Smooth muscle cell of the umbilical artery (primary cell): ENCODE measurements around the gene GSTM5. TPM values are rescaled to one million over a fixed set of nuclear protein-coding genes. Genes with fewer than 3 reads are reported as not detected.

Experiments used
- total RNA-seq: library from RNA; depleted of rRNA; stranded (reverse); fragments of >200 nt; gene quantifications from 2 replicates; pipeline ENCODE4 v1.2.3, GENCODE V29; 2014

Gene GSTM5
- total RNA-seq = 1.8 and 2.3 TPM in 2 replicates

DNA sequence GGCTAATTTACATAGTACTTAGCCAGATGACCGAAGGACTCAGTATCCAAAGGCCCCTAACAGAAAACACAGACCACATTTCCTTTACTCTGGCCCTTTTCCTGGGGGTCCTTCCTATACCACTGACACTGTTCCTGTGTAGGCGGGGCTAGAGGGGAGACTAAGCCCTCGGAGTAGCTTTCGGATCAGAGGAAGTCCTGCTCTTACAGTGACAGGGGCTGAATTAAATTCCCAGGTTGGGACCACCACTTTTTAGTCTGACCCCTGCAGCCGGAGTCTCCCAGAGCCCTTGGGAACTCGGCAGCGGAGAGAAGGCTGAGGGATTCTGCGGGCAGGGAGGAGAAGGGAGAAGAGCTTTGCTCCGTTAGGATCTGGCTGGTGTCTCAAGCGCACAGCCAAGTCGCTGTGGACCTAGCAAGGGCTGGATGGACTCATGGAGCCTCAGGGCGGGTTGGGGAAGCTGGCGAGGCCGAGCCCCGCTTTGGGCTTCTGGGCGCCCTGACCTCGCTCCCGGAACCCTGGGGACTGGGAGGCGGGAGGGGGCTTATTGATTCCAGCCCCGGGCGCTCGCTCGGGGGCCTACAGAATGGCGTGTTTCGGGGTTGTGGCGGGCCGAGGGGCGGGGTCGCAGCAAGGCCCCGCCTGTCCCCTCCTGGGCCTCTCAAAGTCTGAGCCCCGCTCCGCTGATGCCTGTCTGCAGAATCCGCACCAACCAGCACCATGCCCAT, at the start of gene GSTM5:
TSS of gene GSTM5 (plus strand) at position 659 of the 728 bp plus-strand sequence. CDS start at position 721, 62 bp downstream.

DNA sequence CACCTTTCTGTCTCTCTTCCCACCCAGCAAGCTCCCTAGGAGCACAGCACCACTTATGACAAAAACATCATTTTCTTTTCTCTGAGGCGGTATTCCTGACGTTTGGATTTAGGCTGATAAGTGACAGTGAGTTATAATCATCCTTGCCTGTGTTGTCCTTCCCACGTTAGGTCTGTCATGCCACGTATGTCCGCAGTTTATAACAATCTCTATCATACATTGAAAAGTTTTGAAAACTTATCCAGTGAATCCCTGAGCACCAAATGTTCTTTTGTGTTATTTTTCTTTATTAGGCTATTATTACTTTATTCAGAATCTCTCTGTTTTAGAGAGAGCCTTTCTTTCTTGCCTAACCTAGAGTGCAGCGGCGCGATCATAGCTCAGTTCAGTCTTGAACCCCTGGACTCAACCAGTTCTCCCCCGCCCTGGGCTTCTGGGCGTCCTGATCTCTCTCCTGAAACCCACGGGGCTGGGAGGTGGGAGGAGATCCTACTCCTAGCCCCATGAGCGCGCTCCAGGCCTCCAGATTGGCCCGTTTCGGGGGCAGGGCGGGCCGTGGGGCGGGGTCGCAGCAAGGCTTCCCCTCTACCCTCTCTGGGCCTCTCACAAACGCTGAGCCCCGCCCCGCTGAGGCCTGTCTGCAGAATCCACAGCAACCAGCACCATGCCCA, 44.5 kb upstream of the GSTM5 start, which contains the start of gene GSTM2:
TSS of gene GSTM2 (plus strand) at position 606 of the 671 bp plus-strand sequence. CDS start at position 665, 59 bp downstream.

DNA sequence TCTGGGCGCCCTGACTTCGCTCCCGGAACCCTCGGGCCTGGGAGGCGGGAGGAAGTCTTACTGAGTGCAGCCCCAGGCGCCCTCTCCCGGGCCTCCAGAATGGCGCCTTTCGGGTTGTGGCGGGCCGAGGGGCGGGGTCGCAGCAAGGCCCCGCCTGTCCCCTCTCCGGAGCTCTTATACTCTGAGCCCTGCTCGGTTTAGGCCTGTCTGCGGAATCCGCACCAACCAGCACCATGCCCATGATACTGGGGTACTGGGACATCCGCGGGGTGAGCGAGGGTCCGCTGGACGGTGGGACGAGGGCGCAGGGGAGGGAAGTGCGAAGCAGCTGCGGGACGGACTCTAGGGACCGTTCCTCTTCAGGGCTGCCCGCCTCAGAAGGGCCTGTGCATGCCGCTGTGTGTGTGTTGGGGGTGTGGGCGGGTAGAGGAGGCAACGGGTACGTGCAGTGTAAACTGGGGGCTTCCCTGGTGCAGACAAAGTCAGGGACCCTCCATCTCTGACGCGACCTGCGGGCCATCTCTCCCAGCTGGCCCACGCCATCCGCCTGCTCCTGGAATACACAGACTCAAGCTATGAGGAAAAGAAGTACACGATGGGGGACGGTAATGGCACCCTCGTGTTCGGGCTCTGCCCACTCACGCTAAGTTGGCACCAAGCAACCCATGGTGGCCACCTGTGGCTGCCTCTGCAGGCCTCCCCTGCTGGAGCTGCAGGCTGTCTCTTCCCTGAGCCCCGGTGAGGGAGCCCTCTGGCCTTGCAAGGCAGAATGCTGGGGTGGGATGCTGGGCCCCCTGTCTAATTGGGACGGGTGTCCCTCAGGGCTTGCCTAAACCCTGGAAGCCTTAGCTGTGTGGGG, 24.2 kb upstream of the GSTM5 start, which contains the start of gene GSTM1:
TSS of gene GSTM1 (plus strand) at position 177 of the 859 bp plus-strand sequence. CDS start at position 234, 57 bp downstream.

DNA sequence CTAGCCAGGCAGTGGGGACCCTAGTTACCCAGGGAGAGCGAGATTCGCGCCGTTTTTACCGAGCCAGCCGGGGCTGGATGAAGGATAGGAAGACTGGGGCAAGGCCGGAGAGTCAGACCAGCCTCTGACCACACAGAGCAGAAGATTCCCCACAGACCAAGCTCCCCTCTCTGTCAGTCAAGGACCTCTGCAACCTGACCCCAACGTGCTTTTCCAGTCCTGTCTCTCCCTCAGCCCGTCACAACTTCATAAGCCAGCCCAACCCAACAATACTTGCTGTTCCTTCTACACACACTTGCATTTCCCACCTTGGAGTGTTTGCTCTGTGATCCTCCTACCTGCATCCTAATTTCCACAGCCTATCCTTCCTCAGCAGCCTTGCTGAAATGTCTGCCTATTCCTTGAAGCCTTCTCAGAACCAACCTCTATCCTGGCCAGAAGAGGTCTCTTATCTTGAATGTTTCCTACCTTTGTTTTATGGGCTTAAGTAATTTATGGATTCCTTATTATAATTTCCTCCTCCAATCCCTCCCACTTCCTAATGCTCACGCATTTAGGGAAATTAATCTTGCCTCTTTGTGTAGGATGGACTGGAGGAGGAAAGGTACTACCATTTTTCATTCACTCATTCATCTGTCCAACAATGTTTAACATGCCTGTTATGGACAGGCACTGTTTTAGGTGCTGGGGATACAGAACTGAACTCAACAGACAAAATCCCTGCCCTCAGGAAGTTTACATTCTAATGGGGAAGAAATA, 28.7 kb downstream of the GSTM5 start, which contains the start of gene GSTM3:
TSS of gene GSTM3 (minus strand) at position 424 of the 759 bp plus-strand sequence. CDS start 751 bp downstream, outside the sequence.

DNA sequence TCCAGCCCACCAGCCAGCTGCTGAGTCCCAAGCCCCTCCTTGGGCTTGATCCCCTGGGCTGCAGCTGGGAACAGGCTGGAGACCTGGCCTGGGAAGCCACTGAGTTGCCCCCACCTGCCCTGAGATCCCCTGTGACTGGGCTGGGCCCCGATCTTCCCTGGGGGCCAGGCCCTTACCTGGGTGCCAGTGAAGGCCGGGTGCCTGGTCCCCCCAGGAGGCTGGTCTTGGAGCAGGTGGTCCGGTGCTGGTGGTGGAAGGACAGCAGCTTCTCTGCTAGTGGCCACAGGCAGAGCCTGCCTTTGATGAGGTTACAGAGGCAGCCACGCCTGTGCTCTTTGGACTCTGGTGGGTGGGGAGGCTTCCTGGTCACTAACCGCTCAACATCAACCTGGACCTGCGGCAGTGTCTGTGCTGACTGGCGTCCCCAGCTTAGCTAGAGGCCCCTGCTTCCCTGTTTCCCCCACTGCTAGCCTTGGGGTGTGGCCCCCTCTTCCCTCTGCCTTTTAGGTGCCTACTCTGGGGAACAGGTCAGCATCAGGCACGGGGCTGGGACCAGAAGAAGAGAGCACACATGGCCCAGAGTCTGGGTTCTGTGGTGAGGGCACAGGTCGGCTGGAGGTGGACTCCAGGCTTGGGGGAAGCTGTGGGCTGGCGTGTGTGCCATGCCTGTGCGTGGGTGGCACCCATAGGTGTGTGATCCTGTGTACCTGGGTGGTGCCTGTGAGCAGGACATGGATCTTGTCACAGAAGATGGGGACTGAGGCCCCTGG, 51.8 kb downstream of the GSTM5 start, which contains the start of gene EPS8L3:
TSS of gene EPS8L3 (minus strand) at position 278 of the 770 bp plus-strand sequence. CDS start 2,174 bp downstream, outside the sequence.

Other genes starting within 250 kb of the GSTM5 start
- gene SYPL2, start 245.7 kb upstream of the GSTM5 start, total RNA-seq = under 0.01 TPM in 1 of 2 replicates, not detected in the other
- gene ATXN7L2, start 228.3 kb upstream of the GSTM5 start, total RNA-seq = 1.2 and 1.9 TPM in 2 replicates
- 5.9 and 6.0 TPM in 2 replicates for gene CYB561D1, start 218.2 kb upstream of the GSTM5 start, total RNA-seq
- 1.0 and 2.1 TPM in 2 replicates for gene AMIGO1, start 202.5 kb upstream of the GSTM5 start, total RNA-seq
- 0.59 TPM in 1 of 2 replicates, not detected in the other for gene GPR61, start 172.4 kb upstream of the GSTM5 start, total RNA-seq
- 18.4 and 22.9 TPM in 2 replicates for gene GNAI3, start 163.6 kb upstream of the GSTM5 start, total RNA-seq
- gene GNAT2, start 92.6 kb upstream of the GSTM5 start, total RNA-seq = 0.09 TPM in 1 of 2 replicates, not detected in the other
- 83.7 and 116 TPM in 2 replicates for gene AMPD2, start 92.4 kb upstream of the GSTM5 start, total RNA-seq
- 5.8 and 13.7 TPM in 2 replicates for gene GSTM4, start 56.2 kb upstream of the GSTM5 start, total RNA-seq
- gene GSTM2, start 44.2 kb upstream of the GSTM5 start, total RNA-seq = 18.1 and 20.8 TPM in 2 replicates
- 0.51 and 9.8 TPM in 2 replicates for gene GSTM1, start 24.4 kb upstream of the GSTM5 start, total RNA-seq
- gene GSTM3, start 28.8 kb downstream of the GSTM5 start, total RNA-seq = 24.3 and 138 TPM in 2 replicates
- not detected in 2 replicates for gene EPS8L3, start 51.7 kb downstream of the GSTM5 start, total RNA-seq
- 85.8 and 90.6 TPM in 2 replicates for gene CSF1, start 198.6 kb downstream of the GSTM5 start, total RNA-seq